SIG-M5 treated with dmso at 0.1 percent for 504 hours (cell line): ENCODE measurements around the gene FBXL17.

Experiments
- DNase-seq: peaks from one replicate; lab custom pipeline; 2025; ENCODE audit not compliant: unreplicated experiment; lab: John Stamatoyannopoulos, UW

Gene FBXL17

DNA sequence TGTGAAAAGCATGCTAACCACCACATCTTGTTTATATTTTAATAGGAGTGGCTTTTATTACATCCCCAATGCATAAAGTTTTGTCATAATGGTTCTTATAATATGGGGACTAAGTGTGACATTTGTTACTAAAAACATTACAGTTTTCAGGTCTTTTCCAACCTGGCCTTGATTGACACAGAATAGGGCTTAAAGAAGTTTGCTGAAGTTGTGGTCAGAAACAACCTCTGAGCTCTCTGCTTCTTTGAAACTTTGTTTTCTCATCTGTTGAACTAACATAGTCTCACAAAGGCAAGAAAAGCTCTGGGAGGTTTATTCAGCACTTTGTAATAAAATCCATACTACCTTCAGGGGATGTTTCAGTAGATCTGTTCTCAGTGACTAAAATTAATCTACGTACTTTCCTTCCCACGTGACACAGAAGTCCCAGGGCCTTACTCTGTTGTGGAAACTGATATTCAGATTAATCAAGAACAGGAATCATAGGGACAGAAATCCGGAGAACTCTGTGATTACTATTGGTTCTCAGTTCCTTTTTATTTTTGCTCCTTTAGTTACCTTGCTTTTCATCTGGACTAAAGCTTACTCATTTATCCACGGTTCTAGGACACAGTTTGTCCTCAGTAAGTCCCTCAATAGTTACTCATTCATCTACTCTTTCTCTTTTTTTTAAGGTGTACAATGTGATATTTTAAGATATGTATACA, 422.2 kb downstream of the FBXL17 start:
- DNase-seq: no peak

- DNase-seq: no peak
Measured at GRCh38 chr5:107958861-107959260, 423.0 kb downstream of the FBXL17 start.

DNA sequence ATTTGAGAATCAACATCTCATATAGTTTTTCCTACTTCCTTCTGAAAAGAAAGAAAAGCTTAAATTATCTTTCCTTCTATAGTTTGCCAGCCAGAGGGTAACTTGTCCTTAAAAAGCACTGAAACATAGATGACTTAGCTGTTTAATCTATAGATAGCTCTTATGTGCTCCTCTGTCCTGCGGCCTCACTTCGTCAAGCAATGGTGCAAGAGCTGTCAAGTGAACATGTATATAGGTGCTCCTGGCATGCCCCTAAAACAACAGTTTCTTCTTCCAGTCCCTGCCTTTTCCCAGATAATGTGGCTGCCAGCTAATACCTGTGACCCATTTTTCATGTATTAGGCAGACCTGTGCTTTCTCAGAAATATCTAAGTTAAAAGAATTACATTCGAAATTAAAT, 423.5 kb downstream of the FBXL17 start:
- DNase-seq: no peak

DNA sequence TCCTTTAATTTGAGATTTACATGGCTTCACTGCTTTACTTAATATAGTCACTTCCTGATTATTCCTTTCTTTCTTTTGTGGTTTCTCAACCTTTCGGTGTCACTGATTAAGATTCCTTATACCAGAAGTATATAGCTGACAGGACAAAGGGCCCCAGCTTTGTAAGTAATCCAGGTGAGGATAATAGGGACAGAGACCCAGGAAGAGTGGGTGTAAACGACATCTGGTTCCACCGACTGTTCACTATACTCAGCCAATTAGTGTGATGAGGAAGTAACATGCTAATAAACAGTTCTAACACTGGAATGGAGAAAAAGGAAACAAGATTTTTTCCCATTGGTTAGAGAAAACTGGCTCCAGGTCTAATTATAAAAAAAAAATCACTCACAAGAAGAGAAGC, 424.8 kb downstream of the FBXL17 start:
- no peak for DNase-seq

- no peak for DNase-seq
Measured at GRCh38 chr5:107955321-107955720, 426.6 kb downstream of the FBXL17 start.

GRCh38 chr5:107954254-107954653, 427.6 kb downstream of the FBXL17 start:
- DNase-seq: no peak

DNA sequence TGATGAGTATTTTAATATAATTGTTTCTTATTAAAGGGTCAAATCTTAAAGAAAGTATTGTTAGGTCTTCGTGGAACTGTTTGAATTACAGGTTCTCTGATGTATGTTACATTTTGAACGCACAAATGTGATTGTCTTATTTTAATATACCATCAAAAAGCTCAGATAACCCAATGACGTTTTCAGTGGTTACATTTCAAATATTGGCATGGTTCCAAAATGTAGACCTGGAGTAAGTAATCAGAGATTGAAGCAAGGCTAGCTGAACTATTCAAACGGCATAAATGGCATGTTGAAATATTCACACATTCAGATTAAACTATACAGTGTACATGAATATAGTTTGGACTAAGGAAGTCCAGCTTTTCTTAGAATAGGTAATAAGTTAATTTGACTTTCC, 429.4 kb downstream of the FBXL17 start:
- no peak for DNase-seq

DNA sequence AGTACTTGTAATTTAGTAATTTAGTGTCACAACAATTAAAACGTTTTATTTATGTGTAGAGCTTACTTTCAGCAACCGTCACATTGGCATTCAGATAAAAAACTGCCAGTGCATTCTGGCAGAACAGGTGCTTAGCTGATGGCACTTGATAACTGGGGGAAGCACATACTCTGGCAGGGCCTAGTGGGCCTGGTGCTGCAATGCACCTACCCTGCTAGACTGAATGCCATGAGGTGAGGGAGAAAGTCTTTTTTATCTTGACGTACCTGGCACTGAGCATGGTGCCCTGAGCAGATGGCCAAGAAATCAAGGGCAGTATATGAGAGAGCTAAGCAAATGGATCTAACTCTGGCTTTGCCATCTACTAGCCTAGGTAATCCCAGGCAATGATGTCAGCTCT, 430.6 kb downstream of the FBXL17 start:
- no peak for DNase-seq

DNA sequence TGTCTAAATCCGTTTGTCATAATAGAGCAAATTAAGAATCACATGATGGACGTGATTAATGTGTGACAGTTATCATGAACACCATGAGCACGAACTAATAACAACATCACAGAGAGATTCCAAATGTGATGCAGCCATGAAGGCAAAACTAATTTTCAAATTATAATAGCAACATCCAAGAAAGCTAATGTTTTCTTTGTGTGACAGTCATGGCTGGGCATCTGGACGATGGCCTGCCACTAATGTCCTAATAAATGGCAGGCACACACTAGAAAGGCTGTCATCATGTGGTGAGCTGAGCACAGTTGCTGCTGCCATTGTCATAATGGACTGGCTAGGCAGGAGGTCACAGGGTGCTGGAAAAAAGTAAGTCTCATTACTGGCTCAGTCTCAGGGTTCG, 431.1 kb downstream of the FBXL17 start:
- no peak for DNase-seq

DNA sequence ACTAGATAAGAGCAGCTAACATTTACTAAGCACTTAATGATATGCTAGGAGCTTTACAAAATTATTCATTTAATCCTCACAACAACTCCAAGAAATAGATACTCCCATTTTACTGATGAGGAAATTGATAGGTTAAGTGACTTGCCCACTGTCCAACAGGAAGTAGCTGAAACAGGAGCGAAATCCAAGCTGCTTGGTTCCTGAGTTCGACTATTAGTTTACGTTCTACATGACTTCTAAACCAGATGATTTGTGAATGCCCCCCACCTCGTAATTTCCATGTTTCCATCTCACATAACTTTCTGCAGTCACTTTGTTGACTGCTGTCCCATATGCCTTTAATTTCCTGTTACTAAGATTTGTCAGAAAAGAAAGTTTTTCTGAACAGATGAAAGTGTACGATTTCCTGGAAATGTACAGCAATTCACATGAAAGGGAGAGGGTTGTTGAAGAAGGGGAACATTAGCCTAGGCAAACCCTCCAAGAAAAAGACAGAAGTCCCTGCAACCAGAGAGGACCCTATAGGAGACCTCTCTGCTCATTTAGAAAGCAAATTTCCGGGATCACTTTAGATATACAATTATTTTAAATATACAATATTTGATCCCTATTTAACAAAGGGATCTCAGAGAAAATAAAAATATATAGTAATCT, 432.1 kb downstream of the FBXL17 start:
- no peak for DNase-seq

DNA sequence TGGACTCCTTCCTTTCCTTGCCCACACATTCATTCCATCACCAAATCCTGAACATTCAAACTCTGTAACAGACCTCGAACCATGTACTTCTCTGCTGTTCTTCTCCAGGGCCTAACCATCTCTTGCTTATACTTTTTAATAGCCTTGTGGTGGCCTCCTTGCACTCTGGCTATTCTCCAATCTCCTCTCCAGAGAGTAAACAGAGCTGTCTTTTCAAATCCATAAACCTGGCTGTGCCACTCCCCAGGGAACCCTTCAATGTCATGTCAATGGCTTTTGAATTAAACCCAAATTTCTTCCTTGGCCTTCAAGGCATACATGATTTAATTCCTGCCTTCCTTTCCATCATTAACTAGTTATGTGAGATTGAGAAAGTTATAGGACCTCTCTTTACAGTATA, 433.5 kb downstream of the FBXL17 start:
- no peak for DNase-seq

DNA sequence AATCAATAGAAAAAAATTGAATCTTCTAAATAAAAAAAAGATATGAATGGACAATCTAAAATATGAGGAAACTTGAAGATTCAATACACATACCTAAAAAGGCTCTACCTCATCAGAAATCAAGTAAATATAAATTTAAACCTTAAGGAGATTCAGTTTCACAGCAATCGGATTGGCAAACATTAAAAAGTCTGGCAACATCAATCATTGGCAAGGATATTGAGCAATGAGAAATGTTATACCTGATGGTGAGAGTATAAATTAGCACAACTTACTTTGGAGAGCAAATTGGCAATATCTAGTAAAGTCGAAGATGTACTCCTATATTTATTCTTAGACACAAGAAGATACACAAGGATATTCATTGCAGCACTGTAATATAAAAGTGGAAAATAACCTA, 436.8 kb downstream of the FBXL17 start:
- no peak for DNase-seq

GRCh38 chr5:107943923-107944322, 438.0 kb downstream of the FBXL17 start:
- no peak for DNase-seq

- DNase-seq: no peak
Measured at GRCh38 chr5:107941036-107941435, 440.9 kb downstream of the FBXL17 start.

- no peak for DNase-seq
Measured at GRCh38 chr5:107937651-107938355, 444.1 kb downstream of the FBXL17 start.

DNA sequence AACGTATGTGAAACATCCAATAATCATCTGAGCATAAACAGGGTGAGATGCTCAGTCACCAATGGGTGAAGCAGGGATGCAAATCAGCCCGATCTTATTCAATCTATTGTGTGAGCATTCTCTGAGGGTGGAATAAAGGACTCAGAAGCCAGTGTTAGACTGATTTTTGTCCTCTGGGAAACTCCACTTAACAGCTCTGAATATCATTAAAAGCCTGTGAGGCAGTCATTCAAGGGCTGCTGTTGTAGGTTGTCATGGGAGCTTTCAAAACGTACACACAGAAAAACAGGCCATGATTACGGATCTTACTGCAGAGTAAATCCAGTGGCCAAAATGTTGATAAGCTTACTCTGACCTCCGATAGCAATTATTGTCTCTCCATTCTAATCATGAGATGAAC, 444.7 kb downstream of the FBXL17 start:
- DNase-seq: no peak

DNA sequence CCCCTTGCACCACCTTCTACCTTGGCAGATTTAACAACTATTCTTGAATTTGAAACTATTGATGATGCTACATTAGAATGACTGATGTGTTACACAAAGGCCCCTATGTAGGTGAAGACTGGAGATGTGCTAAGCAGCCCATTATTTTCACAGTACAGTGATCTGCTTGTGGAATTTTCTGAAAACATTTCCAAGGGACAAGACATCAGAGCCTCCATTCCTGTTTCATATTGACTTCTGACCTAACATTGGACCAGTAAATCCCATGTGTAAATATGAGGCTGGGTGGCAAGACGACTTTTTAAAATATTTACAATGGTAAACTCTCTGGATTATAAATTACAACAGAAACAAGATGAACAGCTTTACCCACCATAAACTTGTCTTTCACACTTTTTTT, 445.4 kb downstream of the FBXL17 start:
- DNase-seq: no peak

DNA sequence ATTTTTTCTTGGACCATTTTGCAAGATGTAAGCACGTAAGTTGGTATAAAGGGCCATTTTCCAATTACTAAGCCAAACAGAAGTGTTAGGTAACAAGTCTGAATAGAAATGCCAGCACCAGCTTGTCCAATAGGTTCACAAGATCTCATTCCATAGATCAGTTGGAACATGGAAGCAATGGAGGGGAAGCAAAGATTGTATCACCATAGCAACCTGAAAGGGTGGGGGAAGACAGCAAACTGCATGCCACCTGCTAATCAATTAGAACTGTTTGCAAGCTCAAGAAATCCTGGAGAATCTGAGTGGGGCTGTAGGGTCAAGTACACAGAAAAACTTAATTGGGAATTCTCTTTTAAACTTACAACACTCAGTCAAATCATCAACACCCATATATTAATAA, 446.3 kb downstream of the FBXL17 start:
- no peak for DNase-seq

GRCh38 chr5:107933326-107933725, 448.6 kb downstream of the FBXL17 start:
- DNase-seq: no peak

DNA sequence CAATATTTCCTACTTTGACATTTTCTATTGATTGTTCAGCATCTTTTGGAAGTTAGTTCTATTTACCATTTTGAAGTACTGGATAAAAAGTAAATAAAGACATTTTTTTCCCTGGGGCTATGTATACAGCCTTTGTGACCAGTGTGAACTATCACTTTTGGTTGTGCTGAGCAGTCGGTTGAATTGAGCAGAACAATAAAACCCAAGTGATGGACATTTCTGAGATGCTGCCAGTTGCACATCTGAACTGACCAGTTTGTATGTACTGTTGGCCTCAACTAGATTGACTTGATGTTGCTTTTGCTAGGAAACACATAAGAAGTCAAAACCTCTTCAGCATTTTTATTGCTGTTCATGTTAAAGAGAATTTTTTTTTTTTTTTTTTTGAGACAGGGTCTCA, 451.0 kb downstream of the FBXL17 start:
- DNase-seq: no peak

GRCh38 chr5:107930092-107930491, 451.8 kb downstream of the FBXL17 start:
- DNase-seq: no peak

- DNase-seq: no peak
Measured at GRCh38 chr5:107929080-107929479, 452.8 kb downstream of the FBXL17 start.
